Measurements from ENCODE around the gene GOT1.

DNA sequence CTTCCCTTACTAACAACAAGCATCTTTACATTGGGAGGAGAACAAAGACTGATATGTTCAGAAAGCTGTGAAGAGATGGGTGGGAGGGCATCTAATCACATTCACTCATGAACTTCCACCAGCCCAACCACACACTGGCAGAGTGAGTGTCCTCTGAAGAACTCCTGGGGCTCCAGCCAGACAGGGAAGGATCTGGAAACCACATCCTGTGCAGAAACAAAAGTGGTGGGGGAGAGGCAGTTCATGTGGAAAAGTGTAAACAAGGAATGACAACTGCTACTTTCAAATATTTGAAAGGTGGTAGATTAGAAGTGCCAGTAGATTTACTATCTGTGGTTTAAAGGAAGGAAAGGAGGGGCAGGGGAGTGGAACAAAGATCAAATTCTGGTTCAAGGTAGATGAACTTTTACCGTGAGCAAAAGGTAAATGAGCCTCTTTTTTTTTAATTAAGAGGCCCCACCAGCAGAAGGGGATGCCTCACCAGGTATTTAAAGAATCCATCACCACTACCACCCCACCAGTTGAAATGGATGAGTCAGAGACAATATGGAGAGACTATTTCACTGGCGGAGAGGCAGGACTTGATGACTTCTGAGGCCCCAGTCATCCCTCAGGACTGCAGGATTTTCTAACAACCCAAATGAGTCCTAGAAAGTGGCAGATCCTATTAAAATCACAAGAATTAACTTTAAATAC is 34.5 kb downstream of the GOT1 start:
- TF ChIP-seq MAFK (IDR thresholded peaks at IDR 0.05; ENCODE audit: low read depth, low read length) (no peak), BRCA1 (IDR thresholded peaks at IDR 0.05; ENCODE audit: low read depth, low read length) (no peak), POLR2AphosphoS5 (IDR thresholded peaks at IDR 0.05; ENCODE audit: low read depth, low read length) (no peak), POLR2A (IDR thresholded peaks at IDR 0.05; ENCODE audit: control extremely low read depth in 1 of 2, low read depth in 2 of 2, low read length in 2 of 2) (no peak), POU5F1 (IDR thresholded peaks at IDR 0.05; ENCODE audit: low read depth, low read length) (no peak), SIN3A (conservative IDR thresholded peaks at IDR 0.05 in 1 of 2, IDR thresholded peaks at IDR 0.05 in 1 of 2; ENCODE audit: low read depth in 1 of 2, low read length in 2 of 2) (no peak), HDAC6 (IDR thresholded peaks at IDR 0.05; ENCODE audit: low read depth, low read length) (no peak)
- TF ChIP-seq, protein P1, sequence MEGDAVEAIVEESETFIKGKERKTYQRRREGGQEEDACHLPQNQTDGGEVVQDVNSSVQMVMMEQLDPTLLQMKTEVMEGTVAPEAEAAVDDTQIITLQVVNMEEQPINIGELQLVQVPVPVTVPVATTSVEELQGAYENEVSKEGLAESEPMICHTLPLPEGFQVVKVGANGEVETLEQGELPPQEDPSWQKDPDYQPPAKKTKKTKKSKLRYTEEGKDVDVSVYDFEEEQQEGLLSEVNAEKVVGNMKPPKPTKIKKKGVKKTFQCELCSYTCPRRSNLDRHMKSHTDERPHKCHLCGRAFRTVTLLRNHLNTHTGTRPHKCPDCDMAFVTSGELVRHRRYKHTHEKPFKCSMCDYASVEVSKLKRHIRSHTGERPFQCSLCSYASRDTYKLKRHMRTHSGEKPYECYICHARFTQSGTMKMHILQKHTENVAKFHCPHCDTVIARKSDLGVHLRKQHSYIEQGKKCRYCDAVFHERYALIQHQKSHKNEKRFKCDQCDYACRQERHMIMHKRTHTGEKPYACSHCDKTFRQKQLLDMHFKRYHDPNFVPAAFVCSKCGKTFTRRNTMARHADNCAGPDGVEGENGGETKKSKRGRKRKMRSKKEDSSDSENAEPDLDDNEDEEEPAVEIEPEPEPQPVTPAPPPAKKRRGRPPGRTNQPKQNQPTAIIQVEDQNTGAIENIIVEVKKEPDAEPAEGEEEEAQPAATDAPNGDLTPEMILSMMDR (IDR thresholded peaks at IDR 0.05; ENCODE audit: control extremely low read depth in 1 of 3, insufficient read depth in 1 of 3, low read depth in 1 of 3, low read length in 3 of 3): no peak
- TF ChIP-seq, protein P2, sequence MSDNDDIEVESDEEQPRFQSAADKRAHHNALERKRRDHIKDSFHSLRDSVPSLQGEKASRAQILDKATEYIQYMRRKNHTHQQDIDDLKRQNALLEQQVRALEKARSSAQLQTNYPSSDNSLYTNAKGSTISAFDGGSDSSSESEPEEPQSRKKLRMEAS (IDR thresholded peaks at IDR 0.05): no peak

Data from H1 (cell line).